Measurements from ENCODE around the gene GRID1.
"Not testable (repeated sequence)": the region's sequence is repeated elsewhere in the genome, so short reads cannot be mapped to it uniquely, and the experiment has no call there.

The GRID1 gene

DNA sequence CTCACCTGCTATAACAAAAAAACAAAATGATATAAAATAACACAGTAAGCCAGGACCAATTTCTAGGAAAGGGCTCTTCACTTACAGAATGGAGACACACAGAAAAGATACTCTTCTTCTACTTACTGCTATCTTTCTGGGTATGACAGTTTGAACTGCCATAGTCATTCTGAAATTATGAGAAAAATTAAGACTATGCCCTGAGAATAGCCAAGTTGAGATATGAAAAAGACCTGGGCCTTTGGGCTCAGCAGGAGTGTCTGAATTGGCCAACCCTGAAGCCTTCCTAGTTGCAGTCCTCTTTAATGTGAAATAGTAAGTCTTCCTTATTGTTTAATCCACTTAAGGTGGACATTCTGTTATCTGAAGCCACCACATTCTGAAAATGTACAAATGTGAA, 519.5 kb downstream of the GRID1 start:
- no peak for DNase-seq

DNA sequence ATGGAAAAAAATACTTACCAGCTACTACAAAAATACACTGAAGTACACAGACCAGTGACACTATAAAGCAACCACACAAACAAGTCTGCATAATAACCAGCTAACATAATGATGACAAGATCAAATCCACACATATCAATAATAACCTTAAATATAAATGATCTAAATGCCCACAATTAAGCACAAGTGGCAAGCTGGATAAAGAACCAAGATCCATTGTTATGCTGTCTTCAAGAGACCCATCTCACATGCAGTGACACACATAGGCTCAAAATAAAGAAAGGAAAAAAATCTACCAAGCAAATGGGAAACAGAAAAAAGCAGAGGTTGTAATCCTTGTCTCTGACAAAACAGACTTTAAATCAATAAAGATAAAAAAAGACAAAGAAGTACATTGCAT, 527.9 kb downstream of the GRID1 start:
- not testable (repeated sequence) for DNase-seq

DNA sequence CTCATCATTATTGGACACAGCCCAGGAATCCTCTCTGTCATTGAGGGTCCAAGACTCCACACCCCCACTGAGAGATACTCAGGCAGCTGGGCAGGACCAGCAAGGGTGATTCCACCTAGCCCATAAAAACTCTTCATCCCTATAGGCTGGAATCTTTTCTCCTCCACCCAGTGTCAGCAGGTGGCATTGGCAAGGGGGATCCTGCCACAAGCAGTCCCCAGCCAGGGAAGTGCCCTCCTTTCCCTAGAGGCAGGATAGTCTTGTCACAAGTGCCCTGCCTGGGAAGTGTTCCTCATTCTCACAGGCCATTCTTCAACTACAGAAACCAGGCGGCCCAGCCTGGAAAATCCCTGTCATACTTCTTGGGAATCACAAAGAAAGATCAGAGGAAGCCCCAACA, 533.6 kb downstream of the GRID1 start:
- no peak for DNase-seq

DNA sequence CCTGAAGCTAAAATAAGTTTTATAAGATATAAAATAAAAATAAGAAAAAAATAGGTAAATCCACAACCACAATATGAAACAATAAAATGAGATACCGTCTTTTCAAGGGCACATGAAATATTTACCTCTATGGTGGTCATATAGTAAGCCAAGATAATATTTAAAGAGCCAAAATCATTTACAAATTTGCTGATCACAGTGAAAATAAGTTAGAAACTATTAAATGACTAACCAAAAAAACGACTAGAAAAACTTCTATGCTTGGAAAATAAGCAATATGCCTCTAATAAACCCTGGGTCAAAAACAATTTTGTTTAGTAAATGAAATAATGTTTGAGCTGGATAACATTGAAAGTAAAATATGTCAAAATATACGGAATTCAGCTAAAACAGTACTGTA, 535.2 kb downstream of the GRID1 start:
- DNase-seq: no peak

DNA sequence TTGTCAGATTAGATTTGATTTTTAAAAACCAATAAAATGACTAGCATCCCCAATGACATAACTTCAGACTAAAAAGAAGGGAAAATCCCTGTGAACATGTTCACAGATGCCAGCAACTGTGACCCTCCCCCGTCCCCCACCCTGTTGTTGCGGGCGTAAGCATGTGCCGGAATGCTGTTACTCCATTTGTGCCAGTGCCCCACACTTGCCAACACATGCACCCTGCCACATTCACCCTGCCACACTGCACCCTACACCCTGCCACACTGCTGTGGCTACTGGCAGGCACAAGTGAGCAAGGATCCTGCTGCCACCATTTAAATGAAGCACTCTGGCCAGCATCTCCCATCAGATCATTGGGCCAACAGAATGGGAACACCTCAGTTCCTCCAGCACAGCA, 540.2 kb downstream of the GRID1 start:
- no peak for DNase-seq

DNA sequence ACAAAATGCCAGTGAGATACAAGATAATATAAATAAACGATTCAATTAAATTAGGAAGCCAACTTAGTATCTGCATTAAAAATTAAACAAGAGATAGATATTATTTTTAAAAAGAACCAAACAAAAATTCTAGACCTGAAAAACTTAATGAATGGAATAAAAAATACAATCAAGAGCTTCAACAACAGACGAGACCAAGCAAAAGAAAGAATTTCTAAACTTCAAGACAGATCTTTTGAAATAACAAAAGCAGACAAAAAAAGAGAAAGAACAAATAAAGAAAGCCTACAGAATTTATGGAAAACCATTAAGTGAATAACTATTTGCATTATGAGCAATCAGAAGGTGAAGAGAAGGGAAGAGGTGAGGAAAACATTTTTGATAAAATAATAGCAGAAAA, 555.2 kb downstream of the GRID1 start:
- DNase-seq: no peak

DNA sequence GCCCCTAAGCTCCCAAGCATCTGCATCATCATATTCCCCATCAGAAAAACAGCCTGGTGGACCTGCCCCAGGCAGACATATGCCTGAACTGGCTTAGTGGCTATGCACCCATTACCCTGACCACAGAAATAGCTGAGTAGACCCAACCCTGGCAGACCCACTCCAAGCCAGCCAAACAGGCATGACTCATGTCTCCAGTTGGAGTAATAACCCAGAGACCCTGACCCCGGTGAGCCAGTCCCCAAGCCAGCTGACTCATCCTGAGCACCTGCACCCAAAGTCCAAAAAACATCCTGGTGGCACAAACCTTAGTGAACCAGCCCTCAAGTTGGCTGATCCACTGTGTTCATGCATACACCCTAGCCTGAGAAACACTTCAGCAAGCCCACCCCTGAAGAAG, 555.9 kb downstream of the GRID1 start:
- DNase-seq: no peak

DNA sequence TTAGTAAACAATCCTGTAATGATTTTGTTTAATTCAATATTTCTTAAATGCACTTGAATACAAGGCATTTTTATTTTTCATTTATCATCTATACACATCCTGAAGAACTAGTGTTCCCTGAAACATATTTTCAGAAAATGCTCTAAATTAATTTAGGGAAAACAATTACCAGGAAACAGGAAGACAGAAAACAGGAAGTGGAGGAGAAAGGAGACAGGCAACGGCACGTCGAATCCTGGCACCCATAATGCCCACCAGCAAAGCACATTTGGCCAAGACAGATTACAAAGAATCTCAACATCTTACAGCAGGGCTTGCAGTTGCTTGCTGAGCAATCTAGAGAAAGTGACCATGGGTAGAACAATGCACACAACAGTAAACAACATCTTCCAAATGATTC, 571.1 kb downstream of the GRID1 start:
- no peak for DNase-seq

DNA sequence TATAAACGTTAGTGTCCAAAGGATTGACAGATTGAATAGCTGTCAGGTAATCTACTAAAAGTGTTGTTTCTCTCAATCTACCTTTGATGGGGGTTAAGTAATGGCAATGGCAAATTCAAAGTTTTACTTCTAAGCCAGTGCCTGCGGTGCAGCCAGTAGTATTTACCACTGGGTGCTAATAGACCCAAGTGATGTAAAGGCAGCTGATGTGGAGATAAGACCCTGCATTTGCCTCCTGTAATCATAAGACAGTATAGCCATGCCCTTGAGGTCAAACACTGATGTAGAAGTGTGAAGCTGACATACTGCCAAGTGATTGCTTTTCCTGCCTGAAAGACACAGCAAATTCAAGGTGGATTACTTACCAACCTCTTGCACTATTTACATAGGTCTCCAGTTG, 572.0 kb downstream of the GRID1 start:
- DNase-seq: no peak

DNA sequence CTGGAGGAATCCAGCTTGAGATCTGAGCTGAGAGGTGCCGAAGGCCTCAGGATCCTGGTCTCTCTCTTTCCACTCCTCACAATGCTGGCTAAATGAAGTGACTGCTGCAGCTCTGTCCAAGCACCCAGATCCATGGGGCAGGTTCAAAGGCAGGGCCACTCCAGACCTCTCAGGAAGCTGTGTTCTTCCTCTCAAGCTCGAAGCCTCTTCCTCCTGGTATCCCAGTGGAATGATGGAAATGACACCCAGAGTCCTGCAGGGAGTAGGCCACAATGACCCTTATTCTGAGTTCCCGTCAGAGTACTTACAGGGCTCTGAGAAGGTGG, 574.1 kb downstream of the GRID1 start:
- DNase-seq: no peak

DNA sequence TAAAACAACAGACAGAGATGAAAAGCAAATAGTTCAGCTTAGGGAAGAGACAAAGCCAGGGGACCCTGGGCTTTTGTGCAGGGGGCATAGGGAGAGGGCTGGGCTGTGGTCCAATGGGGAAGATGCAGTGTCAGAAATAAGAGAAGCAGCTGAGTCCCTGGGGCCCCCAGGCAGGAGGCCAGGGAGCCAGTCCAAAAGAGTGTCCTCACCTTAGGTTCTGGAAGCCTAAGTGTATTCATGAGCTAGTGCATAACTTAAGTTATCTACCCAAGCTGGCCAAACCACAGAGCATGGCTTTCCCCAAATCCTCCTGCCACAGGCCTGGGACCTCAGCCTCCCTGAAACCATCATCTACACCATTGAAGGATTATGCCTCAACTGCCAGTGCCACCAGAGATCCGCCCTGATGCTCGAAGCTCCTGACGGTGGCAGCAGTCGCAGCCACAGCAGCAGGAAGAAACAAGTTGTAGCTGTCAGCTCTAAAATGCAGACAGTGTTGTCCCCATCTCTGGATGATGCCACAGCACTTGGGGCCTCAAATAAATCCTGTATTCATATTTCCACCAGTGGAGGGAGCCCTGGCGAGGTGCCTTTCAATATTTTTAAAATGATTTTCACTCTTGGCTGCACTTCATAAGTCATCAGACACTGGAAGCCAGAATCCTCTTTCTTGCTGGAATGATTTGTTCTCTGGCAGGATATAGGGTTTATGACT, 574.6 kb downstream of the GRID1 start:
- DNase-seq: no peak

DNA sequence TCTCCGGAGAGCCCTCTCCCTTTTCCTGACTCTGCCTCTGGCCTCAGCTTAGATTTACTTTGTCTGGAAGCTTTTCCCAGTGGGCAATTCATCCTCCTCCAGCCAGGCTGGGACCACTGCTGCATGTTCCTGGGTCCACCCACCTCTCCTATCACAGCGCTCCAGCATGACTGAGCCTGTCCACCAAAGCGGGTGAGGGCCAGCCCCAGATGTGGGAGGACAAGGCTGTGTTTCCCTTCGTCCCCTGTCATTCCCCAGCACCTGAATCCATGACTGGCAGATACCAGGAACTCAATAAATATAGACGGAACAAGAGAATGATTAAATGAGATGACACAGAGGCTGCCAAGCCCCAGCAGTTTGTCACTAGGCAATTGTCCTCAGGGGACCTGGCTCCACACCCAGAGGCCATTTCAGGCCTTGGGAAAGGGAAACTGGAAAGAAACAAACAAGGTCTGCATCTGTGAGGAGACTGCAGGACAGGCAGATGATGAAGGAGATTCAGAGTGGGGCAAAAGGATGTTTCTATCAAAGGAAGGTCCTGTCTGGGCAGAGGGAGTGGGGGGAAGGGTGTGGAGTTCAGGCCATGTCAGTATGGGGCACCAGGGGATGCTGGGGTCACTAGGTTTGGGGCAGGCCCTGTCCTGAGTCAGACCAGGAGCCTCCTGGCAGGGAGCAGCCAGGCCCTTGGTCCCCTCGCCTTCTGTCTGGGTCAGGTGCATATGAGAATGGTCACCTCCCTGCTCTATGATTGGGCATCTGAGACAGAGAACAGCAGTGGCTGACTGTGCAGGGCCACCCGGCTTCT, 576.4 kb downstream of the GRID1 start:
- no peak for DNase-seq

DNA sequence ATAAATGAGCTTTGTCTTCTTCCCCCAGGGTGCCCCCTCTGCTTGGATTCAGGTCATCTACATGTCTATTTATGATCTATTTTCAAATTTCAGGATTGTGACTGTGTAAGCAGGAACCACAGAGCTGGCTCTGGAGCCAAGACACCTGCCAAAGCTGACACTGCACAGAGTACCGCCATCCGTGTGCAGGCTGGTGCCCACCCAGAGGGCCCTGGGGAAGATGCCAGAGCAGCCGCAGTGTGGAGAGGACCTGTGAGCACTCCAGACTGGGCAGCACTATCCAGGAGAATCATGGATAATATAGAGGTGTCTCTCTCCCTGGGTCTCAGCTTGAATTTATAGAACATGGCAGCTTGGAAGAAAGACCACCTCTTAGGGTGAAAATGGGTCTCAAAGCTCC, 577.5 kb downstream of the GRID1 start:
- DNase-seq: no peak

DNA sequence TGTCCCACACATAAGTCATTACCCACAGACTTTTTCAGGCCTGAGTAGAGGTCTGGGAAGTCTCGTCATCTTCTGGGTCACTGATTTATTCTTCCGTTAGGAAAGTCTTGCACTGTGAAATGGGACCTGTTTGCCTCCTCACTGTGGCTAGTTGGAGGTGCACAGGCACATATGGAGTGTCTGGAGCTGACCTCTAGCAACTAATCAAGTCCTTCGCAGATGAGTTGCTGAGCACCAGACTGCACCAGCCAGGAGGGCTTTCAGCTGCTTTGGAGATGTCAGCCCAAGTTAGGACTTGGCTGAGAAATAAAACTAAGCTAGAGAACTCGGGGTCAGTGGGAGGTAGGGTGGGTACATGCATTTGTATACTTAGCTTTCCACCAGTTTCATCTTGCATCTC, 578.0 kb downstream of the GRID1 start:
- DNase-seq: no peak

DNA sequence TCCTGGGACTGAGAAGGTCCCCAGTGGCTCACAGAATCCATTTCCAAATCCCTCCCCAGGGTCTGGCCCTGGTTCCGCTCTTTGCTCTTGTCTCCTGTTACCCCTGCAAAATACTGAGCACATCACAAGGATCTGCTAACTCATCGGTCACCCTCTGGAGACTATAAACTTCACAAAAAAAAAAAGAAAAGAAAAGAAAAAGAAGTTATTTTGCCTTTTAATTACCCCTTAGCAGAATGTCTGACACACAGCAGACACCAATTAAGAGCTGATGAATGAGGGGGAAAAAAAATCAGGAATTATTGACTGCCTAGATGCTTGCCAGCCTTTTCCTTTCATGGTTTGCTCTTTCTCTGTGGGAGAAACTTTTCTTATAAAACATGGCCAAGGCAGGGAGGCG, 578.7 kb downstream of the GRID1 start:
- no peak for DNase-seq

DNA sequence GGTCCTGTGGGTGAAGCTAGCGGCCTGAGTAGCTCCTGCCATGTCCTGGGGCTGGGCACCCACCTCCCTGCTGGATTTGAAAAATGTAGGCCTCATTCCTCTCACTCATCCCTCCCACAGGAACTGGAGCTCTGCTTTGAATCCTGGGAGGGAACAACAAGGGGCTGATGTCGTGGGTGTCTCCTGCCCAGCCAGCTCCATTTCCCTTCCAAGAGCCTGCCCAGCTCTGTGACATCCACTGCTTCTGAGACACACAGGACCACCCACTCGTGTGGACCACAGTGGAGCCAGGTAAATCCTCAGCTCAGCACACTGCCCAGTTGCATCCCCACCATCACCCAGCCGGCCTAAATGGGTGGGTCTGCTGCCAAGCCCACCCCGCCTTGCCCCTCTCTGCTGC, 579.2 kb downstream of the GRID1 start:
- DNase-seq: no peak

DNA sequence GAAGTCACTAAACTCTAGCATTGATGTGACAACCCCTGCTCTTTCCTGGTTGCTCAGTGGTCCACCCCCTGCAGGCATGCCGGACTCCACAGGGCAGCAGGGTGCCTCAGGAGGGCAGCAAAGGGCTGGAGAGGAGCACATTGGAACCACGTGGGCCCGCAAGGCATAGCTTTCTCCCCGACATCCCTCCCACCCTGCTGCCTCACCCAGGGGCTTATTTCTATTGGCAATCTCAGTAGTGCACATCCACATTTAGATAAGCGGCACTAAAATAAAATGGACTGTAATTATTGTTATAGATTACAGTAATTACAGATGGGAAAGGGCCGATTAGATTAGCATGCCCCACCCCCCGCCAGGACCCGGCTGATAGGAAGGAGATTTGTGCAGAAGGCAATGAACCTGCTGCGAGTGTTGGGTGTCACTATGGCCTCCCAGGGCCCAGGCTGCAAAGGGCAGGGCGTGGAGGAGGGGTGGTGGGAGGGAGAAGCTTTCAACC, 580.1 kb downstream of the GRID1 start:
- no peak for DNase-seq

DNA sequence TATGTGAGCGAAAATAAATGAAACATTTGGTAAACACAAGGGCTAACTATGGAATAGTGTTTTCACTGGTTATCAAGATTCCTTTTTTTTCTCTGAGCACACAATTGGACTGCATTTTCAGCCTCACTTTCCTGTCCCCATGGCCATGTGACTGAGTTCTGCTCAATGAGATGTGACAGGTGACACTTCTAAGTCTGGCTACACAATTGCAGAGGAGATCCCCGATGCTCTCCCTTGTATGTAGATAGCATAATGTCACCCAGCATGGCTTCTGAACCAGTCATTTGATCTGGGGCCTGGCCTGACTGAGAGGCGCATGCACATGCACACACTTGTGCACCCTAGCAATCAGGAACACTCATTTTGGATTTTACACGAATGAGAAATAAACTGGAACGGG, 581.8 kb downstream of the GRID1 start:
- no peak for DNase-seq

DNA sequence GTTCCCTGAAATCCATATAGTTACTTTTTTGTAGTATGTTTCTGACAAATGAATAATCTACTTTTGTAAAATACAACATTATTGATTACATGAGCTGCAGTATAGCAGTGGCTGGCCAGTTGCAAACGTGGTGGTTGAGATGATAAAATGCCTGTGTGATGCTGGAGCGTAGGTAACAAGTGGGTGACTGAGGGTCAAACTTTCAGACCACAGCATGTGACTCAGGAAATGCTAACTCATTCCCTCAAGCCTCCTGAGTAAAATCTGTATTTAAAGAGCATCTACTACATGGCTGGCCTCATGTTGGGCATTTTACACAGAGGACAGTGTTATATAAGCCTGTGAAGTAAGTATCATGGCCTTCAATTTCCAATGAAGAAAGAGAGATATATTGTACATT, 585.2 kb downstream of the GRID1 start:
- DNase-seq: no peak

DNA sequence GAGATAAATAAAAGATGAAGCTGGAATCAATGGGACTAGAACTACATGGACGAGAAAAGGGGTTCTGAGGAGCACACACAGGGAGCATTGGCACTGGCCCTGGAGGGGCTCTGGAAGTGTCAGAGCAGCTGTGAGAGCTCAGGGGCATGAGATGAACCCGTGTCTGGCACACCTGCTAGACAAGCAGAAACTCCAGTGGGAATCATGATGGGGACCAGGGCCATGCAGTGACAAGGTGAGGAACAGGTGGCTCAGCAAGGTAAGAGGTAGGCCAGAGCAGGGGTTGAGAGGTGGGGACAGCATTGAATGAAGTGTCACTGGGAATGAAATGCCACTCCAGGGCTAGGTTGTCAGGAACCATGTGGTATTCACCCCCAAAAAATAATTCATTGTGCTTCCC, 588.5 kb downstream of the GRID1 start:
- no peak for DNase-seq

DNA sequence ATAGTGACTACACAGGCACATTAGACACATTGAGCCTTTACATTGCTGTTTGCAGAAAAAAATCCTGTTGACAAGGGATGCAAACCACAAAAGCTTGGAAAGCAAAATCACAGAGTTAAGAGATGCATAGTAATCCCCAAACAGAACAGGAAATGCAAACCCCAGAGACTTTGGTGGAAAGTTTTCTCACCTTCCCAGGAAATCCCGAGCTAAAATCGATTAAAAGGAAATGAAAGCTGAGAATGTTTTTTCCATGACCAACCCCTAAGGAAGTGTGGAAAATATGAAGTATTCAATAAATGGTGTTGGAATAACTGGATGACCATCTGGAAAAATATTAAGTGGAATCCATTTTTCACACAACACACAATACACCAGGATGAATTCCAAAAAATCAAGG, 598.7 kb downstream of the GRID1 start:
- no peak for DNase-seq

DNA sequence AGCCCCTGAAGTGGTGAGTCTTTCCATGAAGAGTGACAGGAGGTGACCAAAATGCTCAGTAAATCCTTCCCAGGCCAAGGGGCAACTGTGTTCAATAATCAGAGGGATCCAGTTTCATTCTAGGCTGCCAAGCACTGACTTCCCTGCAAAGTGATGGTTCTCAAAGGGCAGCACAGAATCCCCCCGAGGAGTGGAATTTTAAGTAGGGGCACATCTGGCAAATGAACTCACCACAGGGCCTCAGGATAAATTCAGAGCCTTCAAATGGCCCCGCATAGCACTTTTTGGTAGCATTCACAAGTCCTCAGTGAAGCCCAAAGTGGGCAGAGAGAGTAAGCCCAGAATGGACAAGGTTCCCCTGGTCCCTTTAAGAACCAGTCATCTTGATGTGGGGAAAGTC, 602.5 kb downstream of the GRID1 start:
- DNase-seq: no peak

DNA sequence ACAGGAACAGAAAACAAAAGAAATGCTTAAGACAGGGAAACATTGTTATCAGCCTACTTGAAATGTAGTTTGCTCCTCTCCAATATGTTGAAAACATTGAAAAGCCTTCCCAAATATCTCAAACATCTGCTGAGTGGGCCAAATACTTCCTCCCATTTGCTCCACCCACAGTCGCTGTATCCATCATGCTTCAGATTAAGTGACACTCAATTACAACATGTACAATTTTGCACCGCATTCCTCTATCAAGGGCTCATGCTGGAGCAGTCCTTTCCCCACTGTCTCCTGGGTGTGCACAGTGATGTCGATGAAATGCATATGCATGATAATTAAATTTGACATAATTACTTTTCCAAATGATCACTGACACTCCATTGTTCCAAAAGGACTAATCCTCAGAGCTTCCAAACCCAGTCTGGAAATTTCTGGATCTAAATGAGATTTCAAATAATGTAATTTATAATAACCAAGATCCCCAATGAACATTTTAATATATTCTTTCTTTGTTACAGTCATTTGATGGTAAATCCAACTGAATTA, 604.6 kb downstream of the GRID1 start:
- no peak for DNase-seq

DNA sequence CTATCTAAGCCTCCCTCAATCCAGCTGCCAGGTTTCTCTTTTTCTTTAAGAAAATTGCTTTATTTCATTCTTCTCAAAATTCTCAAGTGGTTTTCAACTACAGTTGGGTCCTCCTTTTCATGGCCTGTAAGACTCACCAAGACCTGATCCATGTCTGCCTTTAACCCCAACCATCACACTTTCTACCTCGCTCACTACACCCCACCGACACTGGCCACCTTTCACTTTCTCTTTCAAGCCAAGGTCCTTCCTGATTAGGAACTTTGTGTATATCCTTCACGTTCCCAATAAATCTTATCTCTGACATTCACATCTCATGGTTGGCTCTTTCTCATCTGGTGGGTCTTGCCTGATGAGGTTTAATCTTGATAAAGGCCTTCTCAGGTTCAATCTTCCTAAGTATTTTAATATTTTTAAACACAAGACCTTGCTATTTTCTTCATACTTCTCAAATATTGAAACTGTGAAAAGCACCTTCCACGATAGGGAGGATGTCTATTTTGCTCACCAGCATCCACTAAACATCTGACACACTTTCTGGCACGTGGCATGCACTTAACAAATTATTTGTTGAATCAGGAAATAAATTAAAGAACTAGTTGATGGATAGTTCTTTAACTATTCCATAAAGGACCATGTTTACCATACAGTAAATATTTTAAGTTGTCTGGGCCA, 624.8 kb downstream of the GRID1 start:
- DNase-seq: no peak
